ENCODE measurements around the gene EXOSC5.
A peak's percentile ranks its signal among the peaks of the same experiment; 100 is the strongest.
"Not testable (repeated sequence)": the region's sequence is repeated elsewhere in the genome, so short reads cannot be mapped to it uniquely, and the experiment has no call there.

EXOSC5 gene

DNA sequence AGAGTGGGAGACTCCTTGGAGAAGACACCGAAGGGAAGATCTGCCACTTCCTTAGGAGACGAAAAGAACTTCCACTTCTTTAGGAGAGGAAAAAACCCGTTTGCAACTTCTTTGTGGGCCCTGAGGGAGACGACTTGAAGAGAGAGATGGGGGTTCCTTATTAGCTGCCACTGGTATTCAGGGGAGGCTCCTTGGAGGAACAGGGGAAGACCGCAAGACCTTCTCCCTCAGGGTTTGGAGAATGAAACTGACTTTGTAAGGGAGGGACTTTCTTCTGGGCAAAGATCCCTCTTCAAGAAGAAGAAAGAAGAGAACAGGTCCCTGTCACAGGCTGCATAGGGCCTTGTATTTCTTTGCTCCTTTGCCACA, 875 bp upstream of the EXOSC5 start:
- TF ChIP-seq, protein P1, sequence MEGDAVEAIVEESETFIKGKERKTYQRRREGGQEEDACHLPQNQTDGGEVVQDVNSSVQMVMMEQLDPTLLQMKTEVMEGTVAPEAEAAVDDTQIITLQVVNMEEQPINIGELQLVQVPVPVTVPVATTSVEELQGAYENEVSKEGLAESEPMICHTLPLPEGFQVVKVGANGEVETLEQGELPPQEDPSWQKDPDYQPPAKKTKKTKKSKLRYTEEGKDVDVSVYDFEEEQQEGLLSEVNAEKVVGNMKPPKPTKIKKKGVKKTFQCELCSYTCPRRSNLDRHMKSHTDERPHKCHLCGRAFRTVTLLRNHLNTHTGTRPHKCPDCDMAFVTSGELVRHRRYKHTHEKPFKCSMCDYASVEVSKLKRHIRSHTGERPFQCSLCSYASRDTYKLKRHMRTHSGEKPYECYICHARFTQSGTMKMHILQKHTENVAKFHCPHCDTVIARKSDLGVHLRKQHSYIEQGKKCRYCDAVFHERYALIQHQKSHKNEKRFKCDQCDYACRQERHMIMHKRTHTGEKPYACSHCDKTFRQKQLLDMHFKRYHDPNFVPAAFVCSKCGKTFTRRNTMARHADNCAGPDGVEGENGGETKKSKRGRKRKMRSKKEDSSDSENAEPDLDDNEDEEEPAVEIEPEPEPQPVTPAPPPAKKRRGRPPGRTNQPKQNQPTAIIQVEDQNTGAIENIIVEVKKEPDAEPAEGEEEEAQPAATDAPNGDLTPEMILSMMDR (IDR thresholded peaks at IDR 0.05; ENCODE audit: low read length, missing control alignments), result no peak
- peak overlapping the region; percentile 74 for H3K4me3 ChIP-seq (replicated peaks; ENCODE audit: low read depth, low read length)
- DNase-seq (ENCODE audit: low read depth), result no peak

DNA sequence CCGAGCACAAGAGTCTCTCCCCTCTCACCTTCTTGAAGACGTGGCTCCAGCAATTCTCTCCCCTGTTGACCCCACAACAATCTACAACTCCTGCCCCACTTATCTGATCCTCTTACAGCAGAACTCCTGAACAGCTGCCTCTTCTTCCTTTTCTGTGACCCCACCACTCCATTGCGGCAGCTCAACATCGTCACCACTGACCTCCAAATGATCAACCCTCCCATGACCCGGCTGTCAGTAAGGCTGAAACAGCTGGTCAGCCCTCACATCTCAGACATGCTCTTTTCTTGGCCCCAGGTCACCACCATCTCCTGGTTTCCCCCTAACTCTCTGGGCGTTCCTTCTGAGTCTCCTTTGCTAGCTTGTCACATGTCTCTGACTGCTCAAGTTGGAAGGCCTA, 1.8 kb downstream of the EXOSC5 start:
- no peak for DNase-seq (ENCODE audit: low read depth)
- TF ChIP-seq, protein P1 (IDR thresholded peaks at IDR 0.05; ENCODE audit: low read length, missing control alignments), result no peak
- H3K4me3 ChIP-seq (replicated peaks; ENCODE audit: low read depth, low read length), result no peak overlapping the region

DNA sequence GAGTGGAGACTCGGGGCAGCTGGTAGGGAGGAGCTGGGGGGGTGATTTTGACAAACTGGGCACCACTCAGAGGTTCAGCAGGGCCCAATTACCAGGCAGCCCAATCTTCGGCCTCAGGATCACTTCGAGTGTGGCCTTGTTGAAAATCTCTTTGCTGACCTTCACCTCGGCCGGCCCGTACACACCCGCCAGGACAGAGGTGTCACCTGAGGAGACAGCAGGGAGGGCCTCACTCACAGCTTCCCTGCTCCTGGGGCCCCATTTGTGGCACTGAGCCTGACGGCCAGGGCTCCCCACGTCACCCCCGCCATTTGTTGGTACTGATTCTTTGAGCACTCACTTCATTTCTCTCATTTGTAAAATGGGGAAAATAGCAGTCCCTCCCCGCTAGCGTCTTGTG, 4.4 kb downstream of the EXOSC5 start:
- TF ChIP-seq, protein P1 (IDR thresholded peaks at IDR 0.05; ENCODE audit: low read length, missing control alignments), result no peak
- no peak for DNase-seq (ENCODE audit: low read depth)
- no peak overlapping the region for H3K4me3 ChIP-seq (replicated peaks; ENCODE audit: low read depth, low read length)

DNA sequence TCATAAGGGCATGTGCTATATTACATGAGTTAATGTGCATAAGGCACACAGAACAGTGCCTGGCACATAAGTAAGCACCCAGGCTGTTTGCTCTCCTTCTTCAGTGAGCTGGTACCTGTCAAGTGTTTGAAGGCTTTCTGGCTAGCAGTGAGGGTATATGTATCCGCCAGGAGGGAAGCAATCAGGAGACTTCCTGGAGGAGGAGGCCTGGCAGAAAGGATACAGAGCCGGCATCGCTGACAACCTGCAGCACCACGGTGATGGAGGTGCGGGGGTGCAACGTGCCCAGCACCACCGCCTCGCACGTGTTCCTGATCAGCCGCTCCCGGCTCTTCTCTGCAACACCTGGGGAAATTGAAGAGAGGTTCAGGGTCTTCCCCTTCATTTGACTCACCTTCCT, 5.5 kb downstream of the EXOSC5 start:
- no peak for DNase-seq (ENCODE audit: low read depth)
- H3K4me3 ChIP-seq (replicated peaks; ENCODE audit: low read depth, low read length), result no peak overlapping the region
- TF ChIP-seq, protein P1 (IDR thresholded peaks at IDR 0.05; ENCODE audit: low read length, missing control alignments), result no peak

DNA sequence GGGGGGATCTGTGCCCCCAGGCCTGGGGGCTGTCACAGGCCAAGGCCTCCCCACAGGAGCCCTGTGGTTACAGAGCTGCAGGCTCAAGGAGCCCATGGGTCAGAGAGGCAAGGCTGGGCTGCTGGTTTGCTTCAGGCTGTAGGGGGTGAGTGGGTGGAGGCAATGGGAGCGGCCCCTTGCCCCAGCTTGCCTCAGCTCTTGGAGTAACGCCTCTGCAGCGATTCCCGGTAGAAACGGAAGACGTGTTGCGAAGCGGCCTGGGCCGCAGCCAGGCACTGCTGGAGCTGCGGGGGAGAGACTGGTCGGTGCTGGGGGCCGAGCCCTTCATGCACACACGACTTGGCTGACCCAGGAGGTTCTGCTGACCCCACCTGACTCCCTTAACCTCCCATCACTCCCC, 10.7 kb downstream of the EXOSC5 start:
- no peak overlapping the region for H3K4me3 ChIP-seq (replicated peaks; ENCODE audit: low read depth, low read length)
- DNase-seq (ENCODE audit: low read depth), result peak; percentile 31
- TF ChIP-seq, protein P1 (IDR thresholded peaks at IDR 0.05; ENCODE audit: low read length, missing control alignments), result no peak

DNA sequence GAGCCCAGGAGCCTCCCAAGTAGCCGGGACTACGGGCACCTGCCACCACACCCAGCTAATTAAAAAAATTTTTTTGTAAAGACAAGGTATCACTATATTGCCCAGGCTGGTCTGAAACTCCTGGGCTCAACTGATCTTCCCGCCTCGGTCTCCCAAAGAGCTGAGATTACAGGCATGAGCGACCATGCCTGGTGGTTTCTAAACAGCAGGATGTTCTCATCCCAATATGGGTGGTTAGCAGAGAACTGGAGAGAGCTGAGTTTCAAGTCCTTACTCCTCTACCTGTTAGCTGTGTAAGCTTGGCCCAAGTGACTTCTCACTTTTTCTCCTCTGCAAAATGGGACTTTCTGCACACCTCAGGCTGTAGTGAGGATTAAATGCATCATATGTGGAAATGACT, 12.8 kb downstream of the EXOSC5 start:
- DNase-seq (ENCODE audit: low read depth), result no peak
- TF ChIP-seq, protein P1 (IDR thresholded peaks at IDR 0.05; ENCODE audit: low read length, missing control alignments), result no peak
- H3K4me3 ChIP-seq (replicated peaks; ENCODE audit: low read depth, low read length), result no peak overlapping the region

DNA sequence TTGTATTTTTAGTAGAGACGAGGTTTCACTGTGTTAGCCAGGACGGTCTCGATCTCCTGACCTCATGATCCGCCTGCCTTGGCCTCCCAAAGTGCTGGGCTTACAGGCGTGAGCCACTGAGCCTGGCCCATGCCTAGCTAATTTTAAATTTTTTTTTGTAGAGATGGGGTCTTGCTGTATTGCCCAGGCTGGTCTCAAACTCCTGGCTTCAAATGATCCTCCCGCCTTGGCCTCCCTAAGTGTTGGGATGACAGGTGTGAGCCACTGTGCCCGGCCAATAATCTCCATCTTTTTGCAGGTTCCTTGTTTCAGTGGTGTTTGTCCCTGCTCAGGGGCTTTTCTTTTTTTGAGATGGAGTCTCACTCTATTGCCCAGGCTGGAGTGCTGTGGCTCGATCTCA, 15.6 kb downstream of the EXOSC5 start:
- DNase-seq (ENCODE audit: low read depth); H3K4me3 ChIP-seq (replicated peaks; ENCODE audit: low read depth, low read length): not testable (repeated sequence)

All from fibroblast of pulmonary artery (primary cell).